ENCODE data around the gene FOXP2. TPM values are rescaled to one million over a fixed set of nuclear protein-coding genes. Genes with fewer than 3 reads are reported as not detected.

Gene FOXP2
- total and polyA plus RNA-seq, 9 of the 15 experiments (the other 6 are each of a cell fraction or from before 2014, with no cell fraction given): not detected

- Histone ChIP-seq H3K79me2 (ENCODE audit: control insufficient read depth, insufficient read depth, low read length) (no peaks in the 10 kb centered on the region), H3K27me3 (ENCODE audit: control insufficient read depth in 2 of 2, insufficient read depth in 2 of 2, low read length in 2 of 2) (no peaks in the 10 kb centered on the region), H4K20me1 (replicated peaks; ENCODE audit: control insufficient read depth, insufficient read depth, low read length) (no peaks in the 10 kb centered on the region), H3K27ac (ENCODE audit: extremely low read depth, low read depth, low read length) (no peak overlapping the region), H3K4me1 (replicated peaks in 1 of 2; ENCODE audit: control insufficient read depth in 2 of 2, insufficient read depth in 2 of 2, low read length in 2 of 2) (no peaks in the 10 kb centered on the region), H3K9me3 (replicated peaks; ENCODE audit: control insufficient read depth, insufficient read depth, low read depth, low read length) (no peaks in the 10 kb centered on the region; the same call in 1 of the 2 replicates), H3K9ac (ENCODE audit: insufficient read depth in 1 of 2, low read depth in 2 of 2, low read length in 2 of 2) (no peak overlapping the region), H3K36me3 (ENCODE audit: control insufficient read depth, insufficient read depth, low read length) (no peaks in the 10 kb centered on the region), H2AFZ (ENCODE audit: low read depth, low read length) (no peak overlapping the region), H3K4me3 (no peak overlapping the region), H3K4me2 (ENCODE audit: insufficient read depth, low read length) (no peak overlapping the region), H3K9me1 (ENCODE audit: control insufficient read depth, insufficient read depth, low read length) (no peaks in the 10 kb centered on the region)
- TF ChIP-seq NBN (IDR thresholded peaks at IDR 0.05; ENCODE audit: low read depth) (no peak), SMARCA5 (IDR thresholded peaks at IDR 0.05) (no peak)
- POLR2A ChIA-PET: no interaction called here
- ATAC-seq (no peak), FAIRE-seq (no peak), DNase-seq (ENCODE audit: extremely low read depth in 1 of 4, low spot score in 3 of 4) (no peak)
- in situ Hi-C loops (cut with MboI): no loop called here
- intact Hi-C loops (cut with micrococcal nuclease): no loop called here
- CTCF ChIA-PET (ENCODE audit: low intra/inter-chr PET ratio): no interaction called here
- no TSS peak for BruUV-seq (replicated peaks)
- WGBS (ENCODE audit: insufficient coverage, low coverage, missing lambda C conversion rate): 0% methylated on average over 4 of the region's 4 CpGs
Observed at GRCh38 chr7:114412548-114412947, 2.1 kb upstream of the FOXP2 start.

- Histone ChIP-seq H3K4me1 (replicated peaks in 1 of 2; ENCODE audit: control insufficient read depth in 2 of 2, insufficient read depth in 2 of 2, low read length in 2 of 2) (no peaks in the 10 kb centered on the region), H3K36me3 (ENCODE audit: control insufficient read depth, insufficient read depth, low read length) (no peaks in the 10 kb centered on the region), H3K4me2 (ENCODE audit: insufficient read depth, low read length) (no peak overlapping the region), H3K27ac (ENCODE audit: extremely low read depth, low read depth, low read length) (no peak overlapping the region), H3K27me3 (ENCODE audit: control insufficient read depth in 2 of 2, insufficient read depth in 2 of 2, low read length in 2 of 2) (no peaks in the 10 kb centered on the region), H3K9me3 (replicated peaks; ENCODE audit: control insufficient read depth, insufficient read depth, low read depth, low read length) (no peaks in the 10 kb centered on the region; the same call in 1 of the 2 replicates), H3K9me1 (ENCODE audit: control insufficient read depth, insufficient read depth, low read length) (no peaks in the 10 kb centered on the region), H4K20me1 (replicated peaks; ENCODE audit: control insufficient read depth, insufficient read depth, low read length) (no peaks in the 10 kb centered on the region), H3K9ac (ENCODE audit: insufficient read depth in 1 of 2, low read depth in 2 of 2, low read length in 2 of 2) (no peak overlapping the region), H3K4me3 (no peak overlapping the region), H2AFZ (ENCODE audit: low read depth, low read length) (no peak overlapping the region), H3K79me2 (ENCODE audit: control insufficient read depth, insufficient read depth, low read length) (no peaks in the 10 kb centered on the region)
- in situ Hi-C loops (cut with MboI): no loop called here
- ChIA-PET POLR2A (no interaction called here), CTCF (ENCODE audit: low intra/inter-chr PET ratio) (no interaction called here)
- 0% methylated on average over 4 of the region's 4 CpGs for WGBS (ENCODE audit: insufficient coverage, low coverage, missing lambda C conversion rate)
- no peak for FAIRE-seq
- intact Hi-C loops (cut with micrococcal nuclease): no loop called here
- TF ChIP-seq HNRNPH1 (optimal IDR thresholded peaks at IDR 0.05; ENCODE audit: low read depth, low read length): no peak
- TF ChIP-seq ZNF41 (CRISPR knock-in tag; conservative IDR thresholded peaks at IDR 0.05): no peak
- no peak for TF ChIP-seq ZNF253 (CRISPR knock-in tag; conservative IDR thresholded peaks at IDR 0.05)
- no peak for TF ChIP-seq ELF2 (CRISPR knock-in tag; IDR thresholded peaks at IDR 0.05)
- TF ChIP-seq ESRRB (CRISPR knock-in tag; IDR thresholded peaks at IDR 0.05; ENCODE audit: borderline replicate concordance): no peak
- no peak for TF ChIP-seq MYNN (IDR thresholded peaks at IDR 0.05)
- TF ChIP-seq MYNN (CRISPR knock-in tag; IDR thresholded peaks at IDR 0.05): no peak
- ATAC-seq: no peak
- DNase-seq (ENCODE audit: extremely low read depth in 1 of 4, low spot score in 3 of 4): no peak
- no TSS peak for BruUV-seq (replicated peaks)
Observed at GRCh38 chr7:114413761-114414155, 857 bp upstream of the FOXP2 start.
